OCI-LY7 (cell line): ENCODE measurements around the gene IL37. TPM values are rescaled to one million over a fixed set of nuclear protein-coding genes. Genes with fewer than 3 reads are reported as not detected.

ENCODE experiments used
- BruUV-seq: library from RNA; stranded (reverse); fragments of 400-500 nt; replicated peaks from 2 replicates; lab custom pipeline; 2021; lab: Mats Ljungman, UMichigan
- CTCF ChIA-PET: fragments of 300-600 bp; sonication (Branson Sonifier 250); formaldehyde crosslinking; loops from one replicate; lab custom pipeline; 2022; ENCODE audit warnings: antibody characterized with exemption; ENCODE audit not compliant: unreplicated experiment; lab: Charles Lee
- POLR2A ChIA-PET: fragments of 300-600 bp; sonication (Branson Sonifier 250); formaldehyde crosslinking; loops from one replicate; lab custom pipeline; 2022; ENCODE audit warnings: antibody characterized with exemption; lab: Charles Lee
- DNase-seq: peaks from one replicate; pipeline ENCODE4 v3.0.0-alpha.2; 2015; ENCODE audit warnings: low spot score
- H2AFZ ChIP-seq: fragments of 200-600 bp; sonication (generic), shearing (Covaris generic); 2 replicates; pipeline ENCODE4 v1.6.1; 2014; ENCODE audit warnings: mild to moderate bottlenecking, antibody characterized with exemption, low read length, moderate library complexity
- H3K27ac ChIP-seq: fragments of 200-600 bp; sonication (generic); 2 replicates; pipeline ENCODE4 v1.5.1; 2014; ENCODE audit warnings: mixed run types, low read depth, mild to moderate bottlenecking, moderate library complexity, low read length, inconsistent platforms; ENCODE audit not compliant: poor library complexity, severe bottlenecking
- H3K36me3 ChIP-seq: fragments of 200-600 bp; sonication (generic); 2 replicates; pipeline ENCODE4 v1.6.1; 2014; ENCODE audit warnings: mild to moderate bottlenecking, antibody characterized with exemption, low read length, moderate library complexity, mixed read lengths; ENCODE audit not compliant: insufficient read depth
- H3K4me1 ChIP-seq: fragments of 200-600 bp; sonication (generic); 2 replicates; pipeline ENCODE4 v1.5.1; 2014; ENCODE audit warnings: mild to moderate bottlenecking, low read length; ENCODE audit not compliant: insufficient read depth, poor library complexity, severe bottlenecking
- H3K4me2 ChIP-seq: fragments of 200-600 bp; sonication (generic); 2 replicates; pipeline ENCODE4 v1.6.1; 2014; ENCODE audit warnings: mild to moderate bottlenecking, low read length
- H3K4me3 ChIP-seq: fragments of 200-600 bp; sonication (generic); 2 replicates; pipeline ENCODE4 v1.5.1; 2014; ENCODE audit warnings: mild to moderate bottlenecking, low read depth, low read length; ENCODE audit not compliant: poor library complexity, severe bottlenecking
- H3K79me2 ChIP-seq: fragments of 200-600 bp; sonication (generic); 2 replicates; pipeline ENCODE4 v1.6.1; 2016; ENCODE audit warnings: low read depth, mild to moderate bottlenecking, low read length, moderate library complexity, mixed read lengths; ENCODE audit not compliant: insufficient read depth
- H3K9me2 ChIP-seq: fragments of 200-600 bp; sonication (generic); 2 replicates; pipeline ENCODE4 v1.6.1; 2016; ENCODE audit warnings: mild to moderate bottlenecking, low read length, mixed read lengths; ENCODE audit not compliant: insufficient read depth
- H3K9me3 ChIP-seq: fragments of 200-600 bp; sonication (generic); 2 replicates; pipeline ENCODE4 v1.6.1; 2014; ENCODE audit warnings: mild to moderate bottlenecking, mixed run types, low read length, mixed read lengths
- H4K20me1 ChIP-seq: fragments of 200-600 bp; sonication (generic); 2 replicates; pipeline ENCODE4 v1.6.1; 2014; ENCODE audit warnings: mild to moderate bottlenecking, antibody characterized with exemption, low read length, moderate library complexity, mixed read lengths; ENCODE audit not compliant: insufficient read depth
- CTCF ChIP-seq: fragments of 200-600 bp; sonication (generic); conservative IDR thresholded peaks from 2 replicates; pipeline ENCODE4 v1.5.1; 2014; ENCODE audit warnings: mild to moderate bottlenecking, antibody characterized with exemption, low read length, moderate library complexity, mixed read lengths
- EZH2phosphoT487 ChIP-seq: fragments of 200-600 bp; sonication (generic); IDR thresholded peaks from 2 replicates; pipeline ENCODE4 v1.6.1; 2018; ENCODE audit warnings: low read depth, borderline replicate concordance, mild to moderate bottlenecking, mixed run types, antibody characterized with exemption, low read length, moderate library complexity, mixed read lengths
- intact Hi-C: fragments of 100-400 bp; cut with micrococcal nuclease; formaldehyde crosslinking; loops from one replicate; pipeline ENCODE4 v1.10.0; 2022; ENCODE audit not compliant: unreplicated experiment
- total RNA-seq, 2 experiments: library from RNA; depleted of rRNA in 1 of 2; stranded (reverse); fragments of >200 nt in 1 of 2; shearing (Covaris generic) in 1 of 2; gene quantifications; 2 replicates each; pipeline ENCODE4 v1.2.3, GENCODE V29; 2014 to 2022

IL37 gene
- total RNA-seq, 2 experiments from 2014 or later, result not detected

- no peak overlapping the region for H2AFZ ChIP-seq
- CTCF ChIA-PET, result no interaction called here
- no peak overlapping the region for H3K27ac ChIP-seq
- no peak overlapping the region for H3K4me3 ChIP-seq
- no peaks in the 10 kb centered on the region for H3K79me2 ChIP-seq
- peaks cover 6% of the 10 kb centered on the region for H3K4me1 ChIP-seq
- H3K4me2 ChIP-seq, result no peak overlapping the region
- no peaks in the 10 kb centered on the region for H3K36me3 ChIP-seq
- POLR2A ChIA-PET, result no interaction called here
- H4K20me1 ChIP-seq, result no peaks in the 10 kb centered on the region
- BruUV-seq, result no TSS peak
- no peaks in the 10 kb centered on the region for H3K9me3 ChIP-seq
- intact Hi-C loops, result no loop called here
- H3K9me2 ChIP-seq, result no peaks in the 10 kb centered on the region
- no peak for DNase-seq
- TF ChIP-seq EZH2phosphoT487, result no peak
- no peak for TF ChIP-seq CTCF
Measured at GRCh38 chr2:112924821-112925220, 13.9 kb downstream of the IL37 start.

GRCh38 chr2:112926707-112927106, 15.7 kb downstream of the IL37 start:
- intact Hi-C loops, result no loop called here
- POLR2A ChIA-PET, result no interaction called here
- CTCF ChIA-PET, result no interaction called here

More at GRCh38 chr2:112926707-112927106, 15.7 kb downstream of the IL37 start:
- H3K27ac ChIP-seq, result no peak overlapping the region
- DNase-seq, result no peak
- H3K79me2 ChIP-seq, result no peaks in the 10 kb centered on the region
- H3K4me3 ChIP-seq, result no peak overlapping the region
- no TSS peak for BruUV-seq
- no peak overlapping the region for H2AFZ ChIP-seq
- no peak overlapping the region for H3K4me2 ChIP-seq
- H3K4me1 ChIP-seq, result peaks cover 6% of the 10 kb centered on the region
- no peaks in the 10 kb centered on the region for H3K9me2 ChIP-seq
- TF ChIP-seq EZH2phosphoT487 (no peak), CTCF (no peak)
- no peaks in the 10 kb centered on the region for H3K36me3 ChIP-seq
- H3K9me3 ChIP-seq, result no peaks in the 10 kb centered on the region
- H4K20me1 ChIP-seq, result no peaks in the 10 kb centered on the region
